GM23338 (cell line): ENCODE measurements around the gene AGAP1. TPM values are rescaled to one million over a fixed set of nuclear protein-coding genes. Genes with fewer than 3 reads are reported as not detected.
A peak's percentile ranks its signal among the peaks of the same experiment; 100 is the strongest.

Experiments
- ATAC-seq: fragments of 200-7000 bp; cut with Tn5 transposase; 3 replicates; pipeline ENCODE4 v1.9.1; 2020
- DNase-seq: peaks from one replicate; pipeline ENCODE4 v3.0.0-alpha.2; 2015; ENCODE audit warnings: low spot score
- H2AFZ ChIP-seq: fragments of 200-600 bp; sonication (generic); 2 replicates; pipeline ENCODE4 v1.8.0; 2016; ENCODE audit warnings: antibody characterized with exemption, mild to moderate bottlenecking, moderate library complexity
- H3F3A ChIP-seq: fragments of 200-600 bp; sonication (generic); replicated peaks from 2 replicates; pipeline ENCODE4 v1.8.0; 2017; ENCODE audit warnings: antibody characterized with exemption, mixed run types, low read depth
- H3K27ac ChIP-seq: fragments of 200-600 bp; sonication (generic); 2 replicates; pipeline ENCODE4 v1.6.1; 2016; ENCODE audit warnings: low read depth
- H3K27me3 ChIP-seq: fragments of 200-600 bp; sonication (generic); 2 replicates; pipeline ENCODE4 v1.8.0; 2016; ENCODE audit warnings: mild to moderate bottlenecking, mixed run types, moderate library complexity; ENCODE audit not compliant: insufficient read depth
- H3K36me3 ChIP-seq: fragments of 200-600 bp; sonication (generic); 2 replicates; pipeline ENCODE4 v1.8.0; 2016; ENCODE audit warnings: mild to moderate bottlenecking; ENCODE audit not compliant: insufficient read depth
- H3K4me1 ChIP-seq: fragments of 200-600 bp; sonication (generic); 2 replicates; pipeline ENCODE4 v1.8.0; 2016; ENCODE audit warnings: mild to moderate bottlenecking, moderate library complexity; ENCODE audit not compliant: insufficient read depth
- H3K4me2 ChIP-seq: fragments of 200-600 bp; sonication (generic); 2 replicates; pipeline ENCODE4 v1.7.1; 2017; ENCODE audit warnings: mixed run types
- H3K4me3 ChIP-seq: fragments of 200-600 bp; sonication (generic); 2 replicates; pipeline ENCODE4 v1.6.1; 2016; ENCODE audit warnings: mixed run types
- H3K79me2 ChIP-seq: fragments of 200-600 bp; sonication (generic); replicated peaks from 2 replicates; pipeline ENCODE4 v1.8.0; 2017; ENCODE audit warnings: mild to moderate bottlenecking; ENCODE audit not compliant: insufficient read depth
- H3K9me2 ChIP-seq: fragments of 200-600 bp; sonication (generic); 2 replicates; pipeline ENCODE4 v1.8.0; 2017; ENCODE audit not compliant: insufficient read depth
- H4K20me1 ChIP-seq: fragments of 200-600 bp; sonication (generic); replicated peaks from 2 replicates; pipeline ENCODE4 v1.8.0; 2017; ENCODE audit warnings: mild to moderate bottlenecking; ENCODE audit not compliant: insufficient read depth
- H3K27ac Mint-ChIP-seq: 2 replicates; pipeline ENCODE4 v1.8.0; 2020; ENCODE audit warnings: inconsistent platforms, mild to moderate bottlenecking, moderate library complexity, mixed read lengths
- H3K27me3 Mint-ChIP-seq: 3 replicates; pipeline ENCODE4 v1.8.0; 2022; ENCODE audit warnings: low read depth, mild to moderate bottlenecking, moderate library complexity, mixed read lengths, inconsistent platforms; ENCODE audit not compliant: insufficient read depth, poor library complexity
- H3K36me3 Mint-ChIP-seq: 3 replicates; pipeline ENCODE4 v1.8.0; 2021; ENCODE audit warnings: low read depth, mild to moderate bottlenecking, inconsistent platforms, moderate library complexity, mixed read lengths
- H3K4me1 Mint-ChIP-seq: 3 replicates; pipeline ENCODE4 v1.8.0; 2020; ENCODE audit warnings: mild to moderate bottlenecking, inconsistent platforms, mixed read lengths
- H3K4me3 Mint-ChIP-seq: 3 replicates; pipeline ENCODE4 v1.8.0; 2021; ENCODE audit warnings: moderate library complexity, mild to moderate bottlenecking, inconsistent platforms, mixed read lengths
- H3K9me3 Mint-ChIP-seq: 3 replicates; pipeline ENCODE4 v1.8.0; 2020; ENCODE audit warnings: moderate library complexity, mild to moderate bottlenecking, inconsistent platforms, mixed read lengths
- CREB1 ChIP-seq: fragments of 250-450 bp; sonication (Bioruptor Pico); IDR thresholded peaks from 2 replicates; pipeline ENCODE4 v1.5.0; 2020; ENCODE audit warnings: low read depth, mild to moderate bottlenecking, moderate library complexity
- EZH2 ChIP-seq: fragments of 200-600 bp; sonication (generic); IDR thresholded peaks from one replicate; pipeline ENCODE4 v1.8.0; 2017; ENCODE audit warnings: antibody characterized with exemption, mild to moderate bottlenecking, low read depth; ENCODE audit not compliant: unreplicated experiment
- EZH2phosphoT487 ChIP-seq: fragments of 200-600 bp; sonication (generic); IDR thresholded peaks from one replicate; pipeline ENCODE4 v1.8.1; 2018; ENCODE audit warnings: antibody characterized with exemption; ENCODE audit not compliant: unreplicated experiment
- JUNB ChIP-seq: IDR thresholded peaks from one replicate; pipeline ENCODE4 v1.6.1; 2016; ENCODE audit warnings: antibody characterized with exemption; ENCODE audit not compliant: unreplicated experiment
- STAT1 ChIP-seq: IDR thresholded peaks from one replicate; pipeline ENCODE4 v1.6.1; 2016; ENCODE audit warnings: antibody characterized with exemption; ENCODE audit not compliant: unreplicated experiment
- ZNF331 ChIP-seq: fragments of 250-450 bp; sonication (Bioruptor Pico); IDR thresholded peaks from 2 replicates; pipeline ENCODE4 v1.5.0; 2020; ENCODE audit warnings: low read depth, mild to moderate bottlenecking, moderate library complexity
- polyA plus RNA-seq: library from polyadenylated mRNA; unstranded; fragments of >200 nt; fragmentation: Nextera tagmentation; extraction: Ambion mirVana; gene quantifications from 2 replicates; pipeline ENCODE4 v1.2.1, GENCODE V29; 2016
- total RNA-seq: library from RNA; depleted of rRNA; stranded (reverse); fragments of >200 nt; shearing (Covaris generic); gene quantifications from 2 replicates; pipeline ENCODE4 v1.2.3, GENCODE V29; 2014
- TF ChIP-seq, protein P1 (sequence below): fragments of 250-450 bp; sonication (Bioruptor Pico); IDR thresholded peaks from 2 replicates; pipeline ENCODE4 v1.5.0; 2020; ENCODE audit warnings: mild to moderate bottlenecking, moderate library complexity
- TF ChIP-seq, protein P2 (sequence below): IDR thresholded peaks from one replicate; pipeline ENCODE4 v1.6.1; 2018; ENCODE audit warnings: antibody characterized with exemption; ENCODE audit not compliant: unreplicated experiment
- TF ChIP-seq, protein P3 (sequence below): IDR thresholded peaks from 2 replicates; pipeline ENCODE4 v1.6.1; 2016; ENCODE audit warnings: antibody characterized with exemption

AGAP1 gene
- total and polyA plus RNA-seq, 2 experiments from 2014 or later, result 13.3 to 27.9 TPM

DNA sequence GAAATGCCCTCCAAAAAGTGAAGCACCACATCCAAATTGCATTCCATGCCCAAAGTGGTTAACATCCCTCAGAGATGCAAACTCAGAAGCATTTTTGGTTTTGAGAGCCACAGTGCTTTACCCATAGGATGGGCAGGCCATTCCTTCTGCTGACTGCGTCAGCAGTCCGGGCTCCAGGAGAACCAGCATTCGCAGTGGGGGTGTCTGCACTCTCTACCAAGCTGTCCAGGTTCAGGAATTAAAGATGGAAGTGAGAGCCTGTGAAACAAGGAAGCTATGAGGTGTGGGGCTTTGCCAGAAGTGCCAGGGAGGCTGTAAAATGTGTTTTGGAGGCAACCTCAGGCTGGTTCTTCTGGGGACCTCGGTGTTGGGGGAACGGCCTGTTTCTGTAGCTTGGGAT lies 205.7 kb downstream of the AGAP1 start (continued):
- TF ChIP-seq, protein P1, sequence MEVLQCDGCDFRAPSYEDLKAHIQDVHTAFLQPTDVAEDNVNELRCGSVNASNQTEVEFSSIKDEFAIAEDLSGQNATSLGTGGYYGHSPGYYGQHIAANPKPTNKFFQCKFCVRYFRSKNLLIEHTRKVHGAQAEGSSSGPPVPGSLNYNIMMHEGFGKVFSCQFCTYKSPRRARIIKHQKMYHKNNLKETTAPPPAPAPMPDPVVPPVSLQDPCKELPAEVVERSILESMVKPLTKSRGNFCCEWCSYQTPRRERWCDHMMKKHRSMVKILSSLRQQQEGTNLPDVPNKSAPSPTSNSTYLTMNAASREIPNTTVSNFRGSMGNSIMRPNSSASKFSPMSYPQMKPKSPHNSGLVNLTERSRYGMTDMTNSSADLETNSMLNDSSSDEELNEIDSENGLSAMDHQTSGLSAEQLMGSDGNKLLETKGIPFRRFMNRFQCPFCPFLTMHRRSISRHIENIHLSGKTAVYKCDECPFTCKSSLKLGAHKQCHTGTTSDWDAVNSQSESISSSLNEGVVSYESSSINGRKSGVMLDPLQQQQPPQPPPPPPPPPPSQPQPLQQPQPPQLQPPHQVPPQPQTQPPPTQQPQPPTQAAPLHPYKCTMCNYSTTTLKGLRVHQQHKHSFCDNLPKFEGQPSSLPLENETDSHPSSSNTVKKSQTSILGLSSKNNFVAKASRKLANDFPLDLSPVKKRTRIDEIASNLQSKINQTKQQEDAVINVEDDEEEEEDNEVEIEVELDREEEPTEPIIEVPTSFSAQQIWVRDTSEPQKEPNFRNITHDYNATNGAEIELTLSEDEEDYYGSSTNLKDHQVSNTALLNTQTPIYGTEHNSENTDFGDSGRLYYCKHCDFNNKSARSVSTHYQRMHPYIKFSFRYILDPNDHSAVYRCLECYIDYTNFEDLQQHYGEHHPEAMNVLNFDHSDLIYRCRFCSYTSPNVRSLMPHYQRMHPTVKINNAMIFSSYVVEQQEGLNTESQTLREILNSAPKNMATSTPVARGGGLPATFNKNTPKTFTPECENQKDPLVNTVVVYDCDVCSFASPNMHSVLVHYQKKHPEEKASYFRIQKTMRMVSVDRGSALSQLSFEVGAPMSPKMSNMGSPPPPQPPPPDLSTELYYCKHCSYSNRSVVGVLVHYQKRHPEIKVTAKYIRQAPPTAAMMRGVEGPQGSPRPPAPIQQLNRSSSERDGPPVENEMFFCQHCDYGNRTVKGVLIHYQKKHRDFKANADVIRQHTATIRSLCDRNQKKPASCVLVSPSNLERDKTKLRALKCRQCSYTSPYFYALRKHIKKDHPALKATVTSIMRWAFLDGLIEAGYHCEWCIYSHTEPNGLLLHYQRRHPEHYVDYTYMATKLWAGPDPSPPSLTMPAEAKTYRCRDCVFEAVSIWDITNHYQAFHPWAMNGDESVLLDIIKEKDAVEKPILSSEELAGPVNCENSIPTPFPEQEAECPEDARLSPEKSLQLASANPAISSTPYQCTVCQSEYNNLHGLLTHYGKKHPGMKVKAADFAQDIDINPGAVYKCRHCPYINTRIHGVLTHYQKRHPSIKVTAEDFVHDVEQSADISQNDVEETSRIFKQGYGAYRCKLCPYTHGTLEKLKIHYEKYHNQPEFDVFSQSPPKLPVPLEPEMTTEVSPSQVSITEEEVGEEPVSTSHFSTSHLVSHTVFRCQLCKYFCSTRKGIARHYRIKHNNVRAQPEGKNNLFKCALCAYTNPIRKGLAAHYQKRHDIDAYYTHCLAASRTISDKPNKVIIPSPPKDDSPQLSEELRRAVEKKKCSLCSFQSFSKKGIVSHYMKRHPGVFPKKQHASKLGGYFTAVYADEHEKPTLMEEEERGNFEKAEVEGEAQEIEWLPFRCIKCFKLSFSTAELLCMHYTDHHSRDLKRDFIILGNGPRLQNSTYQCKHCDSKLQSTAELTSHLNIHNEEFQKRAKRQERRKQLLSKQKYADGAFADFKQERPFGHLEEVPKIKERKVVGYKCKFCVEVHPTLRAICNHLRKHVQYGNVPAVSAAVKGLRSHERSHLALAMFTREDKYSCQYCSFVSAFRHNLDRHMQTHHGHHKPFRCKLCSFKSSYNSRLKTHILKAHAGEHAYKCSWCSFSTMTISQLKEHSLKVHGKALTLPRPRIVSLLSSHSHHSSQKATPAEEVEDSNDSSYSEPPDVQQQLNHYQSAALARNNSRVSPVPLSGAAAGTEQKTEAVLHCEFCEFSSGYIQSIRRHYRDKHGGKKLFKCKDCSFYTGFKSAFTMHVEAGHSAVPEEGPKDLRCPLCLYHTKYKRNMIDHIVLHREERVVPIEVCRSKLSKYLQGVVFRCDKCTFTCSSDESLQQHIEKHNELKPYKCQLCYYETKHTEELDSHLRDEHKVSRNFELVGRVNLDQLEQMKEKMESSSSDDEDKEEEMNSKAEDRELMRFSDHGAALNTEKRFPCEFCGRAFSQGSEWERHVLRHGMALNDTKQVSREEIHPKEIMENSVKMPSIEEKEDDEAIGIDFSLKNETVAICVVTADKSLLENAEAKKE (CRISPR knock-in tag), result no peak
- TF ChIP-seq JUNB, result no peak

DNA sequence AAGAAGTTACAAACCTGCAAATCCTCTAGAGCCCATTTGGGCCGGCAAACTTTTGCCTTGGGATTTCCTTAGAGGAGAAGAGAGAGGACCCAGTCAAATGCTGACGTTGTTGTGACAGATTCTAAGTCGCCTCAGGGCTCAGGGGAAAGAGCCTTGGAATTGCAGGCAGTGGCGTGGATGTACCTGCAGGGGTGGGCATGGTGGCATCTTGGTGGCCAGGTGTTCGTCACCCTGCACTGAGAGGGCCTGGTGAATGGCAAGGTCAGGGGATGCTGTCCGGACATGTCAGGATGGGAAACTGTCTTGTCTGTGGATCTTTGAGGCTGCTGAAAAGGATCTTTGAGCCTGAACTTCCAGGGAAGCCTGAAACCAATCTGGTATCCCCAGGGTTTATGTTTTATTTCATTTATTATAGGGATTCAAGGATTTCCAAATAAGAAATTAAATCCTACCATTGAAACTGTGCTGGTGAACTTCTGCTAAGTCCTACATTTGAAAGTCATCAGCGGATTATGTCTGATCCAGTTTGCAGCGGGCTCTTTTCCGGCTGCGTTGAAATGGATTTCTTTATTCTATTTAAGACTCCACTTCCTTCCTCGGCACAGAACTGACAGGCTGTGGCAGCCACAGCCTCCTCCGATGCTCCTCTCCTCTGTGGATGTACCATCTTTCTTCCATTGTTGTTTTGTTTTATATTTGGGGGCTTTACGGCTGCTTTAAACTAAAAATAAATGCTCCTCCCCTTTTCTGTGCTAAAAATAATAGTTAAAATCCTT lies 207.6 kb downstream of the AGAP1 start:
- Mint-ChIP-seq H3K4me1 (peaks cover 48% of the 10 kb centered on the region), H3K27me3 (peaks cover 21% of the 10 kb centered on the region)
- TF ChIP-seq STAT1 (no peak), CREB1 (CRISPR knock-in tag) (no peak), EZH2 (no peak), ZNF331 (no peak), EZH2phosphoT487 (no peak)
- TF ChIP-seq, protein P2, sequence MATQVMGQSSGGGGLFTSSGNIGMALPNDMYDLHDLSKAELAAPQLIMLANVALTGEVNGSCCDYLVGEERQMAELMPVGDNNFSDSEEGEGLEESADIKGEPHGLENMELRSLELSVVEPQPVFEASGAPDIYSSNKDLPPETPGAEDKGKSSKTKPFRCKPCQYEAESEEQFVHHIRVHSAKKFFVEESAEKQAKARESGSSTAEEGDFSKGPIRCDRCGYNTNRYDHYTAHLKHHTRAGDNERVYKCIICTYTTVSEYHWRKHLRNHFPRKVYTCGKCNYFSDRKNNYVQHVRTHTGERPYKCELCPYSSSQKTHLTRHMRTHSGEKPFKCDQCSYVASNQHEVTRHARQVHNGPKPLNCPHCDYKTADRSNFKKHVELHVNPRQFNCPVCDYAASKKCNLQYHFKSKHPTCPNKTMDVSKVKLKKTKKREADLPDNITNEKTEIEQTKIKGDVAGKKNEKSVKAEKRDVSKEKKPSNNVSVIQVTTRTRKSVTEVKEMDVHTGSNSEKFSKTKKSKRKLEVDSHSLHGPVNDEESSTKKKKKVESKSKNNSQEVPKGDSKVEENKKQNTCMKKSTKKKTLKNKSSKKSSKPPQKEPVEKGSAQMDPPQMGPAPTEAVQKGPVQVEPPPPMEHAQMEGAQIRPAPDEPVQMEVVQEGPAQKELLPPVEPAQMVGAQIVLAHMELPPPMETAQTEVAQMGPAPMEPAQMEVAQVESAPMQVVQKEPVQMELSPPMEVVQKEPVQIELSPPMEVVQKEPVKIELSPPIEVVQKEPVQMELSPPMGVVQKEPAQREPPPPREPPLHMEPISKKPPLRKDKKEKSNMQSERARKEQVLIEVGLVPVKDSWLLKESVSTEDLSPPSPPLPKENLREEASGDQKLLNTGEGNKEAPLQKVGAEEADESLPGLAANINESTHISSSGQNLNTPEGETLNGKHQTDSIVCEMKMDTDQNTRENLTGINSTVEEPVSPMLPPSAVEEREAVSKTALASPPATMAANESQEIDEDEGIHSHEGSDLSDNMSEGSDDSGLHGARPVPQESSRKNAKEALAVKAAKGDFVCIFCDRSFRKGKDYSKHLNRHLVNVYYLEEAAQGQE, result no peak
- TF ChIP-seq, protein P3, sequence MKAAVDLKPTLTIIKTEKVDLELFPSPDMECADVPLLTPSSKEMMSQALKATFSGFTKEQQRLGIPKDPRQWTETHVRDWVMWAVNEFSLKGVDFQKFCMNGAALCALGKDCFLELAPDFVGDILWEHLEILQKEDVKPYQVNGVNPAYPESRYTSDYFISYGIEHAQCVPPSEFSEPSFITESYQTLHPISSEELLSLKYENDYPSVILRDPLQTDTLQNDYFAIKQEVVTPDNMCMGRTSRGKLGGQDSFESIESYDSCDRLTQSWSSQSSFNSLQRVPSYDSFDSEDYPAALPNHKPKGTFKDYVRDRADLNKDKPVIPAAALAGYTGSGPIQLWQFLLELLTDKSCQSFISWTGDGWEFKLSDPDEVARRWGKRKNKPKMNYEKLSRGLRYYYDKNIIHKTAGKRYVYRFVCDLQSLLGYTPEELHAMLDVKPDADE, result no peak

More for the DNA sequence above, 207.6 kb downstream of the AGAP1 start:
- no peak overlapping the region for H3K4me3 Mint-ChIP-seq
- DNase-seq (no peak), ATAC-seq (no peak)
- peaks cover 23% of the 10 kb centered on the region for H3K9me3 Mint-ChIP-seq
- H3K9me2 ChIP-seq, result 0 out of 2 replicates have a peak, but pooled peaks cover 3% of the 10 kb centered on the region
- H3K36me3 ChIP-seq, result no peaks in the 10 kb centered on the region
- peaks cover 96% of the 10 kb centered on the region for H3K79me2 ChIP-seq
- peak overlapping the region; percentile 82; the same call in 1 of the 2 replicates for H3K27ac Mint-ChIP-seq
- no peak overlapping the region for H2AFZ ChIP-seq
- H3K36me3 Mint-ChIP-seq, result peaks cover 19% of the 10 kb centered on the region
- no peaks in the 10 kb centered on the region for H3K27me3 ChIP-seq
- H3K4me3 ChIP-seq, result no peak overlapping the region
- H3K27ac ChIP-seq, result peak overlapping the region; percentile 32; the same call in 1 of the 2 replicates
- H4K20me1 ChIP-seq, result peaks cover 29% of the 10 kb centered on the region
- H3F3A ChIP-seq, result no peaks in the 10 kb centered on the region
- H3K4me1 ChIP-seq, result peaks cover 43% of the 10 kb centered on the region
- H3K4me2 ChIP-seq, result no peak overlapping the region
